Natural killer cell (primary cell): ENCODE measurements around the gene BCL2L2. TPM values are rescaled to one million over a fixed set of nuclear protein-coding genes. Genes with fewer than 3 reads are reported as not detected.

Experiments
- ATAC-seq, 3 donors: fragments of 150-1000 bp in 2 of 3; fragments of 200-7000 bp in 1 of 3; cut with Tn5 transposase; 1 replicate in 1 of 3; 2 replicates in 2 of 3; pipeline ENCODE4 v1.10.0; 2021; ENCODE audit warnings: mild to moderate bottlenecking in 2 of 3, moderate library complexity in 2 of 3
- DNase-seq, 2 donors: peaks; one replicate each; pipeline versions ENCODE4 v3.0.0 to v3.0.0-alpha.2; 2013 to 2021; ENCODE audit warnings: mixed read lengths in 1 of 2
- H3K27ac ChIP-seq: one replicate; pipeline ENCODE4 v1.5.1; 2013; ENCODE audit warnings: mild to moderate bottlenecking, low read length
- H3K27me3 ChIP-seq: one replicate; pipeline ENCODE4 v1.6.1; 2013; ENCODE audit warnings: low read length; ENCODE audit not compliant: control insufficient read depth, insufficient read depth
- H3K36me3 ChIP-seq: one replicate; pipeline ENCODE4 v1.6.1; 2013; ENCODE audit warnings: low read length; ENCODE audit not compliant: control insufficient read depth, insufficient read depth
- H3K4me1 ChIP-seq: one replicate; pipeline ENCODE4 v1.6.1; 2013; ENCODE audit warnings: low read length; ENCODE audit not compliant: control insufficient read depth, insufficient read depth
- H3K4me3 ChIP-seq: one replicate; pipeline ENCODE4 v1.5.1; 2013; ENCODE audit warnings: low read length
- H3K9me3 ChIP-seq: one replicate; pipeline ENCODE4 v1.6.1; 2013; ENCODE audit warnings: low read length; ENCODE audit not compliant: control insufficient read depth, insufficient read depth
- H3K27ac Mint-ChIP-seq, 2 donors: one replicate each; pipeline ENCODE4 v1.8.0; 2022; ENCODE audit warnings: mild to moderate bottlenecking in 2 of 2, mixed read lengths in 2 of 2, moderate library complexity in 1 of 2
- H3K27me3 Mint-ChIP-seq, 2 donors: one replicate each; pipeline ENCODE4 v1.8.0; 2022; ENCODE audit warnings: low read depth in 2 of 2, mixed read lengths in 2 of 2
- H3K36me3 Mint-ChIP-seq: one replicate; pipeline ENCODE4 v1.8.0; 2022; ENCODE audit warnings: mixed read lengths
- H3K4me1 Mint-ChIP-seq, 2 donors: one replicate each; pipeline ENCODE4 v1.8.0; 2022; ENCODE audit warnings: mixed read lengths in 2 of 2
- H3K4me3 Mint-ChIP-seq: one replicate; pipeline ENCODE4 v1.8.0; 2022; ENCODE audit warnings: mild to moderate bottlenecking, moderate library complexity, mixed read lengths
- H3K9me3 Mint-ChIP-seq, 2 donors: one replicate each; pipeline ENCODE4 v1.8.0; 2022; ENCODE audit warnings: mixed read lengths in 2 of 2
- WGBS: methylation state at CpG from one replicate; pipeline ENCODE4 v1.1.7; 2013; ENCODE audit warnings: missing lambda C conversion rate; ENCODE audit not compliant: insufficient coverage; 5-methylcytosine and 5-hydroxymethylcytosine counted together
- intact Hi-C: fragments of 100-400 bp; cut with micrococcal nuclease; formaldehyde crosslinking; loops from one replicate; pipeline ENCODE4 v1.14.2; 2022
- total RNA-seq, 4 donors: library from RNA; stranded (reverse); fragments of 120-200 nt in 1 of 4; gene quantifications; one replicate each; pipeline versions ENCODE4 v1.2.3 to v1.2.4, GENCODE V29; 2013 to 2022
- TF ChIP-seq, protein P1 (sequence below): fragments of 200-600 bp; IDR thresholded peaks from one replicate; pipeline ENCODE4 v1.8.0; 2022; ENCODE audit warnings: antibody characterized with exemption

The BCL2L2 gene
- total RNA-seq, 3 donors from 2014 or later (not counting 1 experiment from before 2014, with no cell fraction given) = 13.8 to 25.3 (median 14.4) TPM

DNA sequence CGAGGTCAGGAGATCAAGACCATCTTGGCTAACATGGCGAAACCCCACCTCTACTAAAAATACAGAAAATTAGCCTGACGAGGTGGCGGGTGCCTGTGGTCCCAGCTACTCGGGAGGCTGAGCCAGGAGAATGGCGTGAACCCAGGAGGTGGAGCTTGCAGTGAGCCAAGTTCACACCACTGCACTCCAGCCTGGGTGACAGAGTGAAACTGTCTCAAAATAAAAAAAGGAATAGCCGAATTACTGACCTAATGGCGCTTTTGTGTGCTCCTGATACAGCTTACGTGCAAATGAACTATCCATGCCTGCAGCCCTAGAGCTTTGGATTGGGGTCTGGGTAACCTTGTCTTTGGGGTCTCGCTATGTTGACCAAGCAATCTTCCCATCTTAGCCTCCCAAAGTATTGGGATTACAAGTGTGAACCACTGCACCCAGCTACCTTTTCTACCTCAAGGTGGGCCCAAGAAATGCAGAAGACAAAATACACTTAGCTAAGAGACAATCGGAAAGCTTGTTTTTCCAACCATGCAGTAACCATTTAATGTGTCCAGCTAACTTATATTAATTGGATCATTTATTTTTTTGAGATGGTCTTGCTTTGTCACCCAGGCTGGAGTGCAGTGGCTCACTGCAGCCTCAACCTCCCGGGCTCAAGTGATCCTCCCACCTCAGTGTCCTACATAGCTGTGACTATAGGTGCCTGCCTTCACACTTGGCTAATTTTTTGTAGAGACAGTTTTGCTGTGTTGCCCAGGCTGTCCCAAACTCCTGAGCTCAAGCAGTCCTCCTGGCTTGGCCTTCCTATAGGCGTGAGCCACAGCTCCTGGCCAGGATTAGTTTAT, 20.1 kb downstream of the BCL2L2 start:
- H3K27me3 ChIP-seq = no peaks in the 10 kb centered on the region
- ATAC-seq (no peak), DNase-seq (no peak)
- Mint-ChIP-seq H3K4me1 (peaks cover 16 to 17% of the 10 kb centered on the region in 2 donors), H3K9me3 (no peaks in the 10 kb centered on the region), H3K36me3 (no peaks in the 10 kb centered on the region), H3K27me3 (no peaks in the 10 kb centered on the region), H3K4me3 (no peak overlapping the region), H3K27ac (peak overlapping the region in 1 of 2 donors; percentile 15)
- no peak overlapping the region for H3K4me3 ChIP-seq
- no peaks in the 10 kb centered on the region for H3K9me3 ChIP-seq
- H3K27ac ChIP-seq = no peak overlapping the region
- intact Hi-C loops = loop anchor here (5.0 to 10.0 kb wide), 2 partner anchors 62 to 236 kb away; no protein-coding TSS in a partner anchor
- H3K4me1 ChIP-seq = peaks cover 14% of the 10 kb centered on the region
- TF ChIP-seq, protein P1, sequence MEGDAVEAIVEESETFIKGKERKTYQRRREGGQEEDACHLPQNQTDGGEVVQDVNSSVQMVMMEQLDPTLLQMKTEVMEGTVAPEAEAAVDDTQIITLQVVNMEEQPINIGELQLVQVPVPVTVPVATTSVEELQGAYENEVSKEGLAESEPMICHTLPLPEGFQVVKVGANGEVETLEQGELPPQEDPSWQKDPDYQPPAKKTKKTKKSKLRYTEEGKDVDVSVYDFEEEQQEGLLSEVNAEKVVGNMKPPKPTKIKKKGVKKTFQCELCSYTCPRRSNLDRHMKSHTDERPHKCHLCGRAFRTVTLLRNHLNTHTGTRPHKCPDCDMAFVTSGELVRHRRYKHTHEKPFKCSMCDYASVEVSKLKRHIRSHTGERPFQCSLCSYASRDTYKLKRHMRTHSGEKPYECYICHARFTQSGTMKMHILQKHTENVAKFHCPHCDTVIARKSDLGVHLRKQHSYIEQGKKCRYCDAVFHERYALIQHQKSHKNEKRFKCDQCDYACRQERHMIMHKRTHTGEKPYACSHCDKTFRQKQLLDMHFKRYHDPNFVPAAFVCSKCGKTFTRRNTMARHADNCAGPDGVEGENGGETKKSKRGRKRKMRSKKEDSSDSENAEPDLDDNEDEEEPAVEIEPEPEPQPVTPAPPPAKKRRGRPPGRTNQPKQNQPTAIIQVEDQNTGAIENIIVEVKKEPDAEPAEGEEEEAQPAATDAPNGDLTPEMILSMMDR = no peak
- WGBS = 89% methylated on average over 13 of the region's 13 CpGs
- H3K36me3 ChIP-seq = peaks cover 28% of the 10 kb centered on the region

DNA sequence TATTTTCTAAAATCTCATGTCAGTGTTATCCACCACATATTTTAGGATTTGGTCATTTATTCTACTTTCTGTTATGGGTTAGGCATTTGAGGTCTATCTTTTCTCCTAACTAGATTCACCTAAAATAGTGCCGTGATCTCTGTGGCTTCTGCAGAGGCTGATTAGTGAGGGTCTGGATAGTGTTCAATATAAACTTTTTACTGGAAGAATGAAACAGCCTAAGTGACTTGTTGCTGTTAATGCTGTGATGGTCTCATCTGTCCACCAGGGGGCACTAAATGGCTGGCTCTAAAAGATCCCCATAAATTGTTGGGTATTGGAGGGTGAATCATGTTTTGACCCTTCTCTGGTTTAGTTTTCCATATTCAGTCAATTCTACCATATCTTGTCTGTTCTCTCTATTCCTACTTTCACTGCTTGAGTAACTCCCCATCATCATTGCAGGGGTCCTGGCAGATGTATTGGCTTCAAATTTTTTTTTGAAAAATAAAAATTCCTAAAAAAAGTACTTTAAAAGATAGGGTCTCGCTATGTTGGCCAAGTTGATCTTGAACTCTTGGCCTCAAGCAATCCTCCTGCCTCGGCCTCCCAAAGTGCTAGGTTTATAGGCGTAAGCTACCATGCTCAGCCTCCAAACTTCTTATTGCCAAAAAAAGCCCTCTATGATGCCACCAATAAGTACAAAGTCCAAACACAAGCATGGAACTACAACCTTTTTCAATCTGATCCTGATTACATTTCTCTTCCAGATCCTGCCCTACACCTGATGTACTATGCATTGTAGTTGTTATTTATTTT, 21.5 kb downstream of the BCL2L2 start:
- no peaks in the 10 kb centered on the region for H3K36me3 Mint-ChIP-seq
- no peak overlapping the region for H3K4me3 Mint-ChIP-seq
- H3K36me3 ChIP-seq = peaks cover 25% of the 10 kb centered on the region
- DNase-seq = peak in 1 of 2 donors; percentile 86
- no peaks in the 10 kb centered on the region for H3K9me3 ChIP-seq
- H3K4me1 Mint-ChIP-seq = peaks cover 3 to 4% of the 10 kb centered on the region in 2 donors
- H3K27ac Mint-ChIP-seq = no peak overlapping the region
- no peak overlapping the region for H3K4me3 ChIP-seq
- no peaks in the 10 kb centered on the region for H3K27me3 Mint-ChIP-seq
- TF ChIP-seq, protein P1 = peak; percentile 92
- no peak overlapping the region for H3K27ac ChIP-seq
- intact Hi-C loops = loop anchor here (5.0 to 10.0 kb wide), 2 partner anchors 63 to 234 kb away; no protein-coding TSS in a partner anchor
- peak; percentile 73 to 92 (median 86) for ATAC-seq
- no peaks in the 10 kb centered on the region for H3K27me3 ChIP-seq
- H3K4me1 ChIP-seq = peaks cover under 1% of the 10 kb centered on the region
- H3K9me3 Mint-ChIP-seq = no peaks in the 10 kb centered on the region
- WGBS = 60% methylated on average over 3 of the region's 4 CpGs

DNA sequence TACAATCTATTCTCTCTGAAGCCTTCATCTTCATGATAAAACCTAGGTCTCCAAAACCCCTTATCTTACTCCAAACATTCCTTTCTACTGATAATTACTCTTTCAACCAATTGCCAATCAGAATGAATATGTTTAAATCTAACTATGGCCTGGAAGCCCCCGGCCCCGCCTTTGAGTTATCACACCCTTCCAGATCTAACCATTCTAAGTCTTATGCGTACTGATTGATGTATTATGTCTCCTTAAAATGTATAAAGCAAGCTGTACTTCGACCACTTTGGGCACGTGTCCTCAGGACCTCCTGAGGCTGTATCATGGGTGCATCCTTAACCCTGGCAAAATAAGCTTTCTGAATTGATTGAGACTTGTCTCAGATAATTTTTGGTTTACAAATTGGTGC, 29.0 kb downstream of the BCL2L2 start:
- no peak overlapping the region for H3K4me3 Mint-ChIP-seq
- H3K4me1 ChIP-seq = no peaks in the 10 kb centered on the region
- TF ChIP-seq, protein P1 = no peak
- no peak overlapping the region for H3K27ac ChIP-seq
- H3K9me3 Mint-ChIP-seq = no peaks in the 10 kb centered on the region
- no peaks in the 10 kb centered on the region for H3K36me3 Mint-ChIP-seq
- WGBS = 90% methylated on average over 5 of the region's 5 CpGs
- ATAC-seq (no peak), DNase-seq (no peak)
- H3K27me3 Mint-ChIP-seq = peaks cover 13 to 40% of the 10 kb centered on the region in 2 donors
- H3K36me3 ChIP-seq = no peaks in the 10 kb centered on the region
- H3K9me3 ChIP-seq = no peaks in the 10 kb centered on the region
- intact Hi-C loops = no loop called here
- H3K27me3 ChIP-seq = no peaks in the 10 kb centered on the region
- no peak overlapping the region for H3K4me3 ChIP-seq
- H3K4me1 Mint-ChIP-seq = no peaks in the 10 kb centered on the region
- H3K27ac Mint-ChIP-seq = no peak overlapping the region
